LNCaP clone FGC (cell line): Measurements from ENCODE around the gene KRTAP29-1.

ENCODE experiments used
- DNase-seq: peaks from one replicate; pipeline ENCODE4 v3.0.0-alpha.2; 2011; ENCODE audit warnings: low read depth
- H3K4me3 ChIP-seq: 2 replicates; pipeline ENCODE4 v1.5.1; 2011; ENCODE audit warnings: mild to moderate bottlenecking, low read depth, low read length, control low read depth
- TF ChIP-seq, protein P1 (sequence below): IDR thresholded peaks from 2 replicates; pipeline ENCODE4 v1.5.1; 2012; ENCODE audit warnings: mild to moderate bottlenecking; ENCODE audit not compliant: control insufficient read depth, insufficient read depth; ENCODE audit errors: extremely low read depth

KRTAP29-1 gene

DNA sequence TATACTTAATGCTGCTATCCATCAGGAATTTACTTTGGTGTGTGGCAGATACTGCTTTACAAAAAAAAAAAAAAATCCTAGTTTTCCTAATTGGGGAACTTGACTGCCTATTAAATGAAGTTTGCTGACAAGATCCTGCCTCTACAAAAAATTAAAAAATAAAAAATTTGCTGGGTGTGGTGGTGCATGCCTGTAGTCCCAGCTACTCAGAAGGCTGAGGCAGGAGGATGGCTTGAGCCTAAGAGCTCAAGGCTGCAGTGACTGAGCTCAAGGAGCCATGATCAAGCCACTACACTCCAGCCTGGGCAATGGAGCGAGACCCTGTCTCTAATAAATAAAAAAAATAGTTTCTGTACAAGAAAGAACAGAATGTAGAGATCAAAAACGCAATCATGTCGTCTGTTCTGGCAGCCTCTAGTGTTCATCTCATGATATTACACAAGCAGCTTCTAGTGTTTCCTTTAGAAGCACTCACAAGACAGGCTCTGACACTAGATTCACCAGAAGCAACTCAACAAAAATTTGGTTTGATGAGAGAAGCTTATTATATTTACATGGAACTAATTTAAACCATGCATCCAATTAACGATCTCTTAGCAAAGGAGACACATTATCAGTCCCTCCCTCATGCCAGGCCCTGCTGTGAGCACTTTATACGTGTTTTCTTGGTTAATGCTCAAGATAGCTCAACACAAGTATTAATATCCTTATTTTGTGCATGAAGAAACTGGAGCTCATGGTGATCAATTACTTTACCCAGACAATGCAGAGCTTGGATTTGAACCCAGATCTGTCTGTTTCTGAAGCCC lies 19.6 kb upstream of the KRTAP29-1 start:
- TF ChIP-seq, protein P1, sequence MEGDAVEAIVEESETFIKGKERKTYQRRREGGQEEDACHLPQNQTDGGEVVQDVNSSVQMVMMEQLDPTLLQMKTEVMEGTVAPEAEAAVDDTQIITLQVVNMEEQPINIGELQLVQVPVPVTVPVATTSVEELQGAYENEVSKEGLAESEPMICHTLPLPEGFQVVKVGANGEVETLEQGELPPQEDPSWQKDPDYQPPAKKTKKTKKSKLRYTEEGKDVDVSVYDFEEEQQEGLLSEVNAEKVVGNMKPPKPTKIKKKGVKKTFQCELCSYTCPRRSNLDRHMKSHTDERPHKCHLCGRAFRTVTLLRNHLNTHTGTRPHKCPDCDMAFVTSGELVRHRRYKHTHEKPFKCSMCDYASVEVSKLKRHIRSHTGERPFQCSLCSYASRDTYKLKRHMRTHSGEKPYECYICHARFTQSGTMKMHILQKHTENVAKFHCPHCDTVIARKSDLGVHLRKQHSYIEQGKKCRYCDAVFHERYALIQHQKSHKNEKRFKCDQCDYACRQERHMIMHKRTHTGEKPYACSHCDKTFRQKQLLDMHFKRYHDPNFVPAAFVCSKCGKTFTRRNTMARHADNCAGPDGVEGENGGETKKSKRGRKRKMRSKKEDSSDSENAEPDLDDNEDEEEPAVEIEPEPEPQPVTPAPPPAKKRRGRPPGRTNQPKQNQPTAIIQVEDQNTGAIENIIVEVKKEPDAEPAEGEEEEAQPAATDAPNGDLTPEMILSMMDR: peak; percentile 80
- DNase-seq: no peak
- no peak overlapping the region for H3K4me3 ChIP-seq

DNA sequence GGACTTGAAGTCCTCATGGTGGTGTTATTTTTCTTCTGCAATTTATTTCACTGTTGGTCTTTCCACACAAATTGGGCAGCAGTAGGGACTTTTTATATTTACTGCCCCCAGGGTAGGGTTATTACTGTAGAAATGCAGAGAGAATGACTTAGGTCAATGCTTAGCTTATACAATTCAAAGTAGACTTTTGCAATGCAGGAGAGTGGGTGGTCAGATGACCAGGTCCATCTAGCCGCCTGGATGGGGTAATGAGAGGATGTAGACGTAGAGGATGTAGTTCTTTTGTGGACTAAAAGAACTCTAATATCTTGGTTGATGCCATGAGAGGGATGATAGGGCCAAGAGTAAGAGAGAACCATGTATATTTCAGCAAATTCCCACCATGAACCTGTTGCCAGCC lies 15.6 kb upstream of the KRTAP29-1 start:
- DNase-seq: no peak
- no peak overlapping the region for H3K4me3 ChIP-seq
- TF ChIP-seq, protein P1: no peak

DNA sequence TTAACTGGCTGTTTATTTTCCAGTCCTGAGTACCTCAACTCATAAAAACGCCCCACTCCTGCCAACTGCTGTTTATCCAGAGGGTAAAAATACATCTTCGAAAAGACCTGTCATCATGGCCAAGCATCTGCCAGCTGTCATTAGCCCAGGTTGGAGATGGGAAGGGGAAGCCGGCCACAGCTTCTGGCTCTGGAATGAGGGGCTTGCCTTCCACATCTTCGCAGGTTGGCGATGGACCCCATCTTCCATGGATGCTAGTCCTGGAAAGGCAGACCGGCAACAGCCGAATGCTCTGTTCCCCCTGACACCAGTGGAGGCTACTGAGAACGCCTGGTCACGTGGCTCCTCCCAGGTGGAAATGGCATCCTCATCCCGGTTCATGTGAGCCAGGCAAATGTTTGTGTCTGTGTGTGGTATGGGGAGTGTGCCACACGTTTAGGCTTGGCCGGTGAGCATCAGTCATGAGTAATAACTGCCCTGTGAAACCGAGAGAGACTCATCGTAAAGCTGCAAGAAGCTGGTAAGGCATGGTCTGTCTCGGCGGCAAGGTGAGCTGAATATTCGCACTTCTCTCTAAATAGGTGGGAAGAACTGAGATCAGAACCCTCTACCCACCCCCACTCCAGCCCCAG lies 13.3 kb upstream of the KRTAP29-1 start:
- no peak overlapping the region for H3K4me3 ChIP-seq
- TF ChIP-seq, protein P1: no peak
- DNase-seq: no peak

DNA sequence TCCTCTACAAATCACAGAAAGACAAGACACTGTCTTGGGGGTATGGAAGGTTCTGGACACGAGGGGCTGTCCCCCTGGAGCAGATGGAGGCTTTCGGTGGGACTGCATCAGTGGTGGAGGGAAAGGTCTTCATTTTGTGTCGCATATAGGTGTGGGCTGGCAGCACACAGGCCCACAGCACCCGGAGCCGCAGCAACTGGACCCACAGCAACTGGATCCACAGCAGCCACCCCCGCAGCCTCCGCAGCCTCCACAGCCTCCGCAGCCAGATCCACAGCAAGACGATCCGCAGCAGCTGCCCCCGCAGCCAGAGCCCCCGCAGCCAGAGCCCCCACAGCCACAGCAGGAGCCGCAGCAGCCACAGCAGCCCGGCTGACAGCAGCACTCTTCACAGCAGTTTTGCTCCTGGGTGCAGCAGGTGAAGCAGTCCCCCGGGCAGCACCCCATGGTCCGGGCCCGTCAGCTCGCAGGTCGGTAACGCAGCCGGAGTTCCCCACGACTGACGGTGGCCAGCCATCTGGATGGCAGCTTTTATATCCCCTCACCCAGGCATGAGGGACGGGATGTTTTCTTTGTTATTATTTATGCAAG lies 12.6 kb upstream of the KRTAP29-1 start, which contains the start of gene KRTAP17-1:
Gene KRTAP17-1 (minus strand): TSS at position 507 of the 591 bp plus-strand sequence. CDS start 60 bp downstream, at position 447.
- no peak within 1 kb of the TSS for H3K4me3 ChIP-seq

DNA sequence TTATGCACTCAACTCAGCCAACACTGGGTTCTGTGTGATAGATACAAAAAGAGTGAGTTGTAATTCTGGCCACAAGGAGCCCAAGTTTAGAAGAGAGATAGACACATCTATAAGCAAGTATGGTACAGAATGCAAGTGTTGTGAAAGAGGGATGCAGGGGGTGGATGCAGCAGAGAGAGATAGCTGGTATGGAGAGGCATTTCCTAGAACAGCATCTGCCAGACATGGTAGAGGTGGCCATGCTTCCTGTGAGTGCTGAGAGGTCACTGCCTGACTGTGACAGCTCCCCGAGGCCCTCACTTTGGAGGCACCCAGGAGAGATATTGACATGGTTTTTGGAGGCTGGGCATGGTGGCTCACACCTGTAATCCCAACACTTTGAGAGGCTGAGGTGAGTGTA lies 8.5 kb upstream of the KRTAP29-1 start:
- no peak for DNase-seq
- TF ChIP-seq, protein P1: no peak
- H3K4me3 ChIP-seq: no peak overlapping the region

More for the DNA sequence above, 12.6 kb upstream of the KRTAP29-1 start, which contains the start of gene KRTAP17-1:
- TF ChIP-seq, protein P1: no peak
- no peak for DNase-seq

DNA sequence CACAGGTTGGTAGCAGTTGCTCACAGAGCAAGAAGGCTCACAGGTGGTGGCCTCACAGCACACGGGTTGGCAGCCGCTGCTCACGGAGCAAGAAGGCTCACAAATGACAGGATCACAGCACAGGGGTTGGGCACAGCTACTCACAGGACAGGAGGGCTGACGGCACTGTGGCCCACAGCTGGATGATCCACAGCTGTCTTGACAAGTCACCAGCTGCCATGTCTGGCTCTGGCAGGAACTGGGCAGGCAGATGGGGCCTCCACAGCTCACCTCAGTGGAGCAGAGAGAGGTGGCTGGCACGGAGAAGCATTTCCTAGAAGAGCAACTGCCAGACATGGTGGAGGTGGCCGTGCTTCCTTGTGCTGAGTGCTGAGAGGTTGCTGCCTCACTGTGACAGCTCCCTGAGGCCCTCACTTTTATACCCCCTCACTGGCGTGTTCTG lies 6.3 kb upstream of the KRTAP29-1 start, which contains the start of gene KRTAP16-1:
Gene KRTAP16-1 (minus strand): TSS at position 392 of the 442 bp plus-strand sequence. CDS start 56 bp downstream, at position 336.
- no peak within 1 kb of the TSS for H3K4me3 ChIP-seq
- TF ChIP-seq, protein P1: no peak
- no peak for DNase-seq
